Measurements from ENCODE around the gene MAN1A2.

DNA sequence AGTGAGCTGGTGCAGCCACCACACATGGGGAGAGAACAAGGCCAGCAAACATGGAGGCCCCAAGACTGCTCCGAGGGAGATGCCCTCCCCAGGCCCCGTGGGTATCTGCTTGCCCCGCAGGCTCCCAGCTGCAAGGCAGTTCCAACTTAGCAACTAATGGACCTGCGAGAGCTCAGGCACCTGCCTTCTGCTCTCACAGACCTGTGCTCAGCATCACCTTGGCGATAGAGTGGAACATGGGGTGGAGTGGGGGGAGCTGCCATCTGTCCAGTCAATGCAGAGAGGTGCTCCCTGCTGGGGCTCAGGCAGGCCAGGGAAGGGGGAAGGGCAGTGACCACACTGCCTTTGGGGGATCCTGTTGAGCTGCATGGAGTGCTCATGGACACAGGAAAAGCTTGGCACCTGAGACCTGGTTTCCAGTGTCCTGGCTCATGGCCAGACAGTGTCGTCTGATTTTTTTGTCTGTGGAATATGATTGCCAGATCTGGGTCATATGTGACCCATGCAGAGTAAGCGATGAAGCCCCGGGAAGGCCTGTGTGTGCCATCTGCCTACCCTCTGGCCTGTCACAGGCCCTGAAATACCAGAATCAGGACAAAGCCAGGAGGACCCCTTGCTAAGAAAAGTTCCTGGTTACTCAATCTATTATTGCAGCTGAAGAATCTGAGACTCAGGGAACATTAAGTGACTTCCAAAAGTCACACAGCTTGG is 198.7 kb downstream of the MAN1A2 start:
- TF ChIP-seq EZH2 (IDR thresholded peaks at IDR 0.05; ENCODE audit: borderline replicate concordance, insufficient read depth, low read length, poor library complexity, severe bottlenecking): no peak
- TF ChIP-seq, protein P1, sequence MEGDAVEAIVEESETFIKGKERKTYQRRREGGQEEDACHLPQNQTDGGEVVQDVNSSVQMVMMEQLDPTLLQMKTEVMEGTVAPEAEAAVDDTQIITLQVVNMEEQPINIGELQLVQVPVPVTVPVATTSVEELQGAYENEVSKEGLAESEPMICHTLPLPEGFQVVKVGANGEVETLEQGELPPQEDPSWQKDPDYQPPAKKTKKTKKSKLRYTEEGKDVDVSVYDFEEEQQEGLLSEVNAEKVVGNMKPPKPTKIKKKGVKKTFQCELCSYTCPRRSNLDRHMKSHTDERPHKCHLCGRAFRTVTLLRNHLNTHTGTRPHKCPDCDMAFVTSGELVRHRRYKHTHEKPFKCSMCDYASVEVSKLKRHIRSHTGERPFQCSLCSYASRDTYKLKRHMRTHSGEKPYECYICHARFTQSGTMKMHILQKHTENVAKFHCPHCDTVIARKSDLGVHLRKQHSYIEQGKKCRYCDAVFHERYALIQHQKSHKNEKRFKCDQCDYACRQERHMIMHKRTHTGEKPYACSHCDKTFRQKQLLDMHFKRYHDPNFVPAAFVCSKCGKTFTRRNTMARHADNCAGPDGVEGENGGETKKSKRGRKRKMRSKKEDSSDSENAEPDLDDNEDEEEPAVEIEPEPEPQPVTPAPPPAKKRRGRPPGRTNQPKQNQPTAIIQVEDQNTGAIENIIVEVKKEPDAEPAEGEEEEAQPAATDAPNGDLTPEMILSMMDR (IDR thresholded peaks at IDR 0.05; ENCODE audit: poor library complexity, severe bottlenecking): no peak
- no peak for TF ChIP-seq EP300 (conservative IDR thresholded peaks at IDR 0.05; ENCODE audit: poor library complexity, severe bottlenecking)
- TF ChIP-seq, protein P2, sequence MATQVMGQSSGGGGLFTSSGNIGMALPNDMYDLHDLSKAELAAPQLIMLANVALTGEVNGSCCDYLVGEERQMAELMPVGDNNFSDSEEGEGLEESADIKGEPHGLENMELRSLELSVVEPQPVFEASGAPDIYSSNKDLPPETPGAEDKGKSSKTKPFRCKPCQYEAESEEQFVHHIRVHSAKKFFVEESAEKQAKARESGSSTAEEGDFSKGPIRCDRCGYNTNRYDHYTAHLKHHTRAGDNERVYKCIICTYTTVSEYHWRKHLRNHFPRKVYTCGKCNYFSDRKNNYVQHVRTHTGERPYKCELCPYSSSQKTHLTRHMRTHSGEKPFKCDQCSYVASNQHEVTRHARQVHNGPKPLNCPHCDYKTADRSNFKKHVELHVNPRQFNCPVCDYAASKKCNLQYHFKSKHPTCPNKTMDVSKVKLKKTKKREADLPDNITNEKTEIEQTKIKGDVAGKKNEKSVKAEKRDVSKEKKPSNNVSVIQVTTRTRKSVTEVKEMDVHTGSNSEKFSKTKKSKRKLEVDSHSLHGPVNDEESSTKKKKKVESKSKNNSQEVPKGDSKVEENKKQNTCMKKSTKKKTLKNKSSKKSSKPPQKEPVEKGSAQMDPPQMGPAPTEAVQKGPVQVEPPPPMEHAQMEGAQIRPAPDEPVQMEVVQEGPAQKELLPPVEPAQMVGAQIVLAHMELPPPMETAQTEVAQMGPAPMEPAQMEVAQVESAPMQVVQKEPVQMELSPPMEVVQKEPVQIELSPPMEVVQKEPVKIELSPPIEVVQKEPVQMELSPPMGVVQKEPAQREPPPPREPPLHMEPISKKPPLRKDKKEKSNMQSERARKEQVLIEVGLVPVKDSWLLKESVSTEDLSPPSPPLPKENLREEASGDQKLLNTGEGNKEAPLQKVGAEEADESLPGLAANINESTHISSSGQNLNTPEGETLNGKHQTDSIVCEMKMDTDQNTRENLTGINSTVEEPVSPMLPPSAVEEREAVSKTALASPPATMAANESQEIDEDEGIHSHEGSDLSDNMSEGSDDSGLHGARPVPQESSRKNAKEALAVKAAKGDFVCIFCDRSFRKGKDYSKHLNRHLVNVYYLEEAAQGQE (IDR thresholded peaks at IDR 0.05; ENCODE audit: borderline replicate concordance): no peak
- no peak for TF ChIP-seq MXI1 (conservative IDR thresholded peaks at IDR 0.05; ENCODE audit: poor library complexity, severe bottlenecking)
- TF ChIP-seq TAF1 (IDR thresholded peaks at IDR 0.05; ENCODE audit: low read depth): no peak
- TF ChIP-seq POLR2AphosphoS5 (IDR thresholded peaks at IDR 0.05): no peak
- TF ChIP-seq SMC3 (conservative IDR thresholded peaks at IDR 0.05; ENCODE audit: poor library complexity): no peak
